Measurements from ENCODE around the gene PPT2.
"Not testable (repeated sequence)": the region's sequence is repeated elsewhere in the genome, so short reads cannot be mapped to it uniquely, and the experiment has no call there.

GRCh38 chr6:32186151-32186840 is 32.4 kb downstream of the PPT2 start:
- TF ChIP-seq HMGXB4 (CRISPR knock-in tag; IDR thresholded peaks at IDR 0.05); TCF7 (CRISPR knock-in tag; IDR thresholded peaks at IDR 0.05; ENCODE audit: low read depth); ZNF512 (CRISPR knock-in tag; IDR thresholded peaks at IDR 0.05; ENCODE audit: borderline replicate concordance); ZNF121 (CRISPR knock-in tag; IDR thresholded peaks at IDR 0.05); CTCF (IDR thresholded peaks at IDR 0.05); AR (CRISPR knock-in tag; IDR thresholded peaks at IDR 0.05); MAX (CRISPR knock-in tag; IDR thresholded peaks at IDR 0.05); KAT7 (CRISPR knock-in tag; IDR thresholded peaks at IDR 0.05; ENCODE audit: borderline replicate concordance); JUN (CRISPR knock-in tag; IDR thresholded peaks at IDR 0.05); PREB (CRISPR knock-in tag; IDR thresholded peaks at IDR 0.05; ENCODE audit: borderline replicate concordance); E2F1 (CRISPR knock-in tag; IDR thresholded peaks at IDR 0.05); ATF2 (CRISPR knock-in tag; IDR thresholded peaks at IDR 0.05; ENCODE audit: borderline replicate concordance, low read depth); ZNF281 (CRISPR knock-in tag; IDR thresholded peaks at IDR 0.05): not testable (repeated sequence)

All from WTC11 (cell line).